ENCODE data around the gene IRGQ.
A peak's percentile ranks its signal among the peaks of the same experiment; 100 is the strongest.

Gene IRGQ

GRCh38 chr19:43586346-43586745, 9.6 kb downstream of the IRGQ start:
- no peak overlapping the region for H3K4me3 ChIP-seq (ENCODE audit: extremely low read depth, insufficient read depth, low read length, poor library complexity, severe bottlenecking)
- H3K36me3 ChIP-seq (ENCODE audit: control insufficient read depth, insufficient read depth, low read length) = peaks cover 39% of the 10 kb centered on the region
- no peak overlapping the region for H3K27ac ChIP-seq (ENCODE audit: low read depth, low read length, severe bottlenecking)
- 83 to 93% methylated on average over 2 of the region's 2 CpGs for WGBS, 2 experiments (ENCODE audit: insufficient coverage in 2 of 2)
- H3K4me1 ChIP-seq (ENCODE audit: control insufficient read depth, insufficient read depth, low read length, poor library complexity, severe bottlenecking) = no peaks in the 10 kb centered on the region
- no peaks in the 10 kb centered on the region for H3K9me3 ChIP-seq (ENCODE audit: control insufficient read depth, low read length)

- 100% methylated on average over 1 of the region's 1 CpG for WGBS, 2 experiments (ENCODE audit: insufficient coverage in 2 of 2)
- Histone ChIP-seq H3K9me3 (ENCODE audit: control insufficient read depth, low read length) (no peaks in the 10 kb centered on the region), H3K4me3 (ENCODE audit: extremely low read depth, insufficient read depth, low read length, poor library complexity, severe bottlenecking) (no peak overlapping the region)
Measured at GRCh38 chr19:43584484-43584883, 11.4 kb downstream of the IRGQ start.

GRCh38 chr19:43582495-43582894, 13.4 kb downstream of the IRGQ start:
- Histone ChIP-seq H3K9me3 (ENCODE audit: control insufficient read depth, low read length) (no peaks in the 10 kb centered on the region), H3K36me3 (ENCODE audit: control insufficient read depth, insufficient read depth, low read length) (peaks cover 12% of the 10 kb centered on the region), H3K4me3 (ENCODE audit: extremely low read depth, insufficient read depth, low read length, poor library complexity, severe bottlenecking) (no peak overlapping the region), H3K27ac (ENCODE audit: low read depth, low read length, severe bottlenecking) (no peak overlapping the region), H3K4me1 (ENCODE audit: control insufficient read depth, insufficient read depth, low read length, poor library complexity, severe bottlenecking) (no peaks in the 10 kb centered on the region)
- WGBS, 2 experiments (ENCODE audit: insufficient coverage in 2 of 2) = 100% methylated on average over 1 of the region's 2 CpGs

More at GRCh38 chr19:43584484-43584883, 11.4 kb downstream of the IRGQ start:
- H3K27ac ChIP-seq (ENCODE audit: low read depth, low read length, severe bottlenecking) = no peak overlapping the region
- peaks cover 21% of the 10 kb centered on the region for H3K36me3 ChIP-seq (ENCODE audit: control insufficient read depth, insufficient read depth, low read length)
- H3K4me1 ChIP-seq (ENCODE audit: control insufficient read depth, insufficient read depth, low read length, poor library complexity, severe bottlenecking) = no peaks in the 10 kb centered on the region

GRCh38 chr19:43581467-43581866, 14.5 kb downstream of the IRGQ start:
- peaks cover 4% of the 10 kb centered on the region for H3K36me3 ChIP-seq (ENCODE audit: control insufficient read depth, insufficient read depth, low read length)
- no peak overlapping the region for H3K27ac ChIP-seq (ENCODE audit: low read depth, low read length, severe bottlenecking)
- H3K4me1 ChIP-seq (ENCODE audit: control insufficient read depth, insufficient read depth, low read length, poor library complexity, severe bottlenecking) = no peaks in the 10 kb centered on the region
- 47 to 76% methylated on average over 3 to 5 of the region's 7 CpGs for WGBS, 2 experiments (ENCODE audit: insufficient coverage in 2 of 2)
- H3K9me3 ChIP-seq (ENCODE audit: control insufficient read depth, low read length) = no peaks in the 10 kb centered on the region
- H3K4me3 ChIP-seq (ENCODE audit: extremely low read depth, insufficient read depth, low read length, poor library complexity, severe bottlenecking) = no peak overlapping the region

- WGBS, 2 experiments (ENCODE audit: insufficient coverage in 2 of 2) = 92 to 100% methylated on average over 3 of the region's 3 CpGs
Measured at GRCh38 chr19:43578787-43579186, 17.1 kb downstream of the IRGQ start.

GRCh38 chr19:43575955-43576878, 19.7 kb downstream of the IRGQ start:
- WGBS, 2 experiments (ENCODE audit: insufficient coverage in 2 of 2) = 90% methylated on average over 27 to 32 of the region's 37 CpGs
- Histone ChIP-seq H3K4me1 (ENCODE audit: control insufficient read depth, insufficient read depth, low read length, poor library complexity, severe bottlenecking) (peaks cover 7% of the 10 kb centered on the region), H3K9me3 (ENCODE audit: control insufficient read depth, low read length) (no peaks in the 10 kb centered on the region), H3K4me3 (ENCODE audit: extremely low read depth, insufficient read depth, low read length, poor library complexity, severe bottlenecking) (peak overlapping the region; percentile 90), H3K27ac (ENCODE audit: low read depth, low read length, severe bottlenecking) (peak overlapping the region; percentile 75), H3K36me3 (ENCODE audit: control insufficient read depth, insufficient read depth, low read length) (peaks cover 6% of the 10 kb centered on the region)

More at GRCh38 chr19:43578787-43579186, 17.1 kb downstream of the IRGQ start:
- Histone ChIP-seq H3K4me1 (ENCODE audit: control insufficient read depth, insufficient read depth, low read length, poor library complexity, severe bottlenecking) (peaks cover 7% of the 10 kb centered on the region), H3K4me3 (ENCODE audit: extremely low read depth, insufficient read depth, low read length, poor library complexity, severe bottlenecking) (no peak overlapping the region), H3K36me3 (ENCODE audit: control insufficient read depth, insufficient read depth, low read length) (peaks cover 3% of the 10 kb centered on the region), H3K9me3 (ENCODE audit: control insufficient read depth, low read length) (no peaks in the 10 kb centered on the region), H3K27ac (ENCODE audit: low read depth, low read length, severe bottlenecking) (no peak overlapping the region)

GRCh38 chr19:43575156-43575950, 20.6 kb downstream of the IRGQ start, which contains the start of the genes PINLYP and XRCC1:
TSS of gene PINLYP (plus strand) at chr19:43575801. CDS start at chr19:43577192, 1,391 bp downstream.
TSS of gene XRCC1 (minus strand) at chr19:43575527. CDS start at chr19:43575458, 69 bp downstream.
- peak within 1 kb of the TSS; percentile 77 for H3K27ac ChIP-seq (ENCODE audit: low read depth, low read length, severe bottlenecking)
- 1% methylated on average over 34 to 36 of the region's 51 CpGs for WGBS, 2 experiments (ENCODE audit: insufficient coverage in 2 of 2)
- H3K4me3 ChIP-seq (ENCODE audit: extremely low read depth, insufficient read depth, low read length, poor library complexity, severe bottlenecking) = peak within 1 kb of the TSS; percentile 90

GRCh38 chr19:43574424-43575155, 21.3 kb downstream of the IRGQ start:
- 65 to 66% methylated on average over 10 to 12 of the region's 12 CpGs for WGBS, 2 experiments (ENCODE audit: insufficient coverage in 2 of 2)
- Histone ChIP-seq H3K4me3 (ENCODE audit: extremely low read depth, insufficient read depth, low read length, poor library complexity, severe bottlenecking) (peak overlapping the region; percentile 90), H3K36me3 (ENCODE audit: control insufficient read depth, insufficient read depth, low read length) (peaks cover 9% of the 10 kb centered on the region), H3K27ac (ENCODE audit: low read depth, low read length, severe bottlenecking) (peak overlapping the region; percentile 77), H3K9me3 (ENCODE audit: control insufficient read depth, low read length) (no peaks in the 10 kb centered on the region), H3K4me1 (ENCODE audit: control insufficient read depth, insufficient read depth, low read length, poor library complexity, severe bottlenecking) (peaks cover 7% of the 10 kb centered on the region)

More at GRCh38 chr19:43575156-43575950, 20.6 kb downstream of the IRGQ start, which contains the start of the genes PINLYP and XRCC1:
- peaks cover 9% of the 10 kb centered on the region for H3K36me3 ChIP-seq (ENCODE audit: control insufficient read depth, insufficient read depth, low read length)
- H3K4me1 ChIP-seq (ENCODE audit: control insufficient read depth, insufficient read depth, low read length, poor library complexity, severe bottlenecking) = peaks cover 7% of the 10 kb centered on the region
- H3K9me3 ChIP-seq (ENCODE audit: control insufficient read depth, low read length) = no peaks in the 10 kb centered on the region

- Histone ChIP-seq H3K9me3 (ENCODE audit: control insufficient read depth, low read length) (no peaks in the 10 kb centered on the region), H3K4me1 (ENCODE audit: control insufficient read depth, insufficient read depth, low read length, poor library complexity, severe bottlenecking) (peaks cover 7% of the 10 kb centered on the region), H3K27ac (ENCODE audit: low read depth, low read length, severe bottlenecking) (no peak overlapping the region), H3K4me3 (ENCODE audit: extremely low read depth, insufficient read depth, low read length, poor library complexity, severe bottlenecking) (no peak overlapping the region), H3K36me3 (ENCODE audit: control insufficient read depth, insufficient read depth, low read length) (peaks cover 15% of the 10 kb centered on the region)
- WGBS, 2 experiments (ENCODE audit: insufficient coverage in 2 of 2) = 84 to 97% methylated on average over 3 of the region's 3 CpGs
Measured at GRCh38 chr19:43572171-43572588, 23.8 kb downstream of the IRGQ start.

All from mesodermal cell (in vitro differentiated cells).